GM21447 (cell line): ENCODE measurements around the gene HES7.
A peak's percentile ranks its signal among the peaks of the same experiment; 100 is the strongest.
"Not testable (repeated sequence)": the region's sequence is repeated elsewhere in the genome, so short reads cannot be mapped to it uniquely, and the experiment has no call there.

ENCODE experiments used
- ATAC-seq: cut with Tn5 transposase; IDR thresholded peaks from one replicate; pipeline ENCODE4 v1.9.1; 2021; ENCODE audit not compliant: unreplicated experiment

HES7 gene

GRCh38 chr17:8123695-8124349 is at the start of gene HES7:
Gene HES7 (minus strand): TSS chr17:8124106. CDS start chr17:8124084, 22 bp downstream.
- no peak for ATAC-seq

DNA sequence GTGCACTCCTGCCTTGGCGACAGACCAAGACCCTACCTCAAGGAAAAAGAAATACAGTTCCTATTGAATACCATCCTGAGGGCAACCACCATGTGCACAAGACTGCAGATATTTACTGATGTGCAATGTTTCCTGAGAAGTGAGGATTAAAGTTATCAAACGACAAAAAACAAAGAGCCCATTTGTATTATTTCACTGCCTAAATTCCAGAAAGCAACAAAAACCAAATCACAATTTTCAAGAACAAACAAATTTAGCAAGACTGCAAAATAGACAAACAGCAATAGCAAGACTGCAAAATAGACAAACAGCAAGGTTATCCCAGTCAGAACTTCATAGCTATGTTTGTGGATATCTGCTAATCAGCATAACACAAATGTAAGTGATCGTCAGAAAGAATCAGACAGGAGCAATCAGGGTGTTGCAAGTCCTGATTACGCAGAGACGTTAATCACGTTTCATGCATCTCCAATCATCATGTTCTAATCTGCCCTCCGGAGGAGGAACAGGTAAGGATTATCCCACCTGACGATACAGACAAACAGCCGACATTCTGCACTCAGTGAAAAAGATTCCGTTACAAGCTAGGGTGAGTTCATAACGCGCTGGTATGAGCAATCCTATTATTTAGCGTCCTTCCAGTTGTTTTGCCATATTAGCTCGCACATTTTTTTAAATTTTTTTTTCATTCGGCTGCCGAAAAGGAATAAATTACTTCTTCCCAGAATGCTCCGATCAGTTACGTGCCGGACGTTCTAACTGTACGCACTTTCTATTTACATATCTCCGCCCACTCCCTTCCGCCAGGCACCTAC is 49.4 kb upstream of the HES7 start:
- peak; percentile 72 for ATAC-seq

- not testable (repeated sequence) for ATAC-seq
These were observed 46.3 kb upstream of the HES7 start for GRCh38 chr17:8170186-8170585.

DNA sequence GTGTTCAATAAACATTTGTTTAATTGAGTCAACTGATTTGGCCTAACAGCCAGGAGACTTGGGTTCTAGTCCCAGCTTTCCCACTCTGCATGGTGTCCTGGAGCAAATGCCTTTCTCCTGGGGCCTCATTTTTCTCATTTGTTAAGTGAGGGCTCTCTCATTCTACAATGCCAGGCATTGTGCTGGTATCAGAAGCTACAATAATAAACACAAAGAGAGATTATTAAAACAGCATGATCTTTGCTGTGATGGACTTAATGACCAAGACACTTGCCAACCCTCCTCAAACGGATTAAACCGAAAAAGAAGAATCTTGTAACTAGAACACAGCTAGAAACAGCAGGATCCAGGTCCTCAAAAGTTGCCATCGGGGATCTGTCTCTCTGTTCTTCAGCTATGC is 43.6 kb upstream of the HES7 start:
- ATAC-seq, result no peak

DNA sequence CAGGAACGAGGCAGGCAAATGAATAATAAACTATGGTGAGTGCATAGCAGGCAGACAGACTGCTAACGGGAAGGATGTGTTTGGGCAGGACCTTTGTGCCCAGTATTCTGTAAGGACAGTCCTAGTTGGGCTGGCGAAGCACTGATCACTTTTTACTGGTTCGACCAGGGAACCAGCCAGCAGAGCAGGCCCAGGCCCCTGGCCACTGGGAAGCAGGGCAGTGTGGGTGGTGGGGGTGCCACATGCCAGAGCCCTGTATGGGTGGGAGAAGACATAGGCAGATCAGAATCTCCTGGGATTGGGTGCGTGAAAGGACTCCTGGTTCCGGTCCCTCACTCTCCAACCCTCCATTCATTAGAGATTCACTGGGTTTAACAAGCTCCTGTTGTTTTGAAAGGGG is 42.8 kb upstream of the HES7 start:
- ATAC-seq, result no peak

GRCh38 chr17:8164815-8165131 is 40.9 kb upstream of the HES7 start:
- no peak for ATAC-seq

GRCh38 chr17:8163978-8164814 is 40.3 kb upstream of the HES7 start:
- no peak for ATAC-seq

DNA sequence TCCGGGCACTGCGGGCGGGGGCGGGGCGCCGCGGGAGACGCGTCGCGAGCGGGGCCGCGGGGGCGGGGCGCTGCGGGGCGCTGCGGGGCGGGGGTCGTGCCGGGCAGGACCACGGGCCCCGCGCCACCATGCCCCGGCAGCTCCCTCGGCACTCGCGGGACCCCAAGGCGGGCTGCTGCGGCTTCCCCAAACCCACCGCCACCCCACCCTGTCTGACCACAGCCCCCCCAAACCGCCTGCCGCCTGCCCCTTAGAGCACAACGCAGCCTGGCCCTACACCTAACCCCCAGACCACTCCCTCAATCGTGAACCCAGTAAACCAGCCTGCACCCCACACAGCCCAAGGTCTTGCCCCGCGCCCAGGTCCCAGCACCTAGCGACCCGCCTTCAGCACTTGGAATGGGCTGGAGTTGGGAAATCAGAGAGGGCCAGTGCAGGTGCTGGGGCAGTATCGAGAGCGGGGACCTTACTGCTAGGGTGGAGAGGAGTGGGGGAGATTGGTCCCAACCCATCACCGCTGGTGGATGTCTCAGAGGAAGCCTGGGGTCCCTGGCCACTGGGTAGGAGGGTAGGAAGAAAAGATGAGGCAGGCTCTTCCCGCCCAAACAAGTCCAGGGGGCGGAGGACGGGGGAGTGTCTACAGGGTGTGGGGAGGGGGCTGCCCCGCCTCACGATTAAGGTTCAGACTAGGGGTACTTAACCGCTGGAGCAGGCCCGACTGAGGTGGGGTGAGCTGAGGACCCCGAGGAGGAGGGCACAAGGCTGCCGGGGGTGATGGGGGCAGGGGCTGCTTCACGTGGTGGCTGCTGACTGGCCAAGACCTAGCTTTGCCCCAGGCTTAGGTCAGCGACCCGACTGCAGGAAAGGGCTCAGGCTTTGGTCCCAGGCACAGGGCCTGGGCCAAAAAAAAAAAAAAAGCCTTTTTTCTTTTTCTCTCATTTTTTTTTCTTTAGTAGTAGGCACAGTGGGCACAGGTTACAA is 39.4 kb upstream of the HES7 start:
- ATAC-seq, result no peak

GRCh38 chr17:8162233-8162996 is 38.5 kb upstream of the HES7 start, which contains the start of gene VAMP2:
Gene VAMP2 (minus strand): TSS chr17:8162948. CDS start chr17:8162879, 69 bp downstream.
- no peak for ATAC-seq

GRCh38 chr17:8161289-8162232 is 37.7 kb upstream of the HES7 start:
- no peak for ATAC-seq

GRCh38 chr17:8160741-8161221 is 36.9 kb upstream of the HES7 start:
- ATAC-seq, result no peak

DNA sequence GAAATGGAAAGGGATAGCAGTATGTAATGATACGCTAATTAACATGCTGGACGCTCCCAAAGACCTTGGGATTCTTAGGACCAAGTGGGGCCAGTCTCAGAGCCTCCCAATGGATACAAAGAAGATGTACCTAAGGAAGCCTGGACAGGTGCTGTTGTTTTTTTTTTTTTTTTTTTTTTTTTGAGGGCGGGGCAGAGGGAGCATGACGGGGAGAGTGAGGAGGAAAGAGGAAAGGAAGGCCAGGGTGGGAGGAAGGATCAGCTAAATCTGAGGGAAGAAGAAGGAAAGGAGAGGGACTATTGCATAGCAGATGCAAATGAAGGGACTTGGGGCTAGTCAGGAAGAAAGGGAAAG is 36.3 kb upstream of the HES7 start:
- ATAC-seq, result no peak

DNA sequence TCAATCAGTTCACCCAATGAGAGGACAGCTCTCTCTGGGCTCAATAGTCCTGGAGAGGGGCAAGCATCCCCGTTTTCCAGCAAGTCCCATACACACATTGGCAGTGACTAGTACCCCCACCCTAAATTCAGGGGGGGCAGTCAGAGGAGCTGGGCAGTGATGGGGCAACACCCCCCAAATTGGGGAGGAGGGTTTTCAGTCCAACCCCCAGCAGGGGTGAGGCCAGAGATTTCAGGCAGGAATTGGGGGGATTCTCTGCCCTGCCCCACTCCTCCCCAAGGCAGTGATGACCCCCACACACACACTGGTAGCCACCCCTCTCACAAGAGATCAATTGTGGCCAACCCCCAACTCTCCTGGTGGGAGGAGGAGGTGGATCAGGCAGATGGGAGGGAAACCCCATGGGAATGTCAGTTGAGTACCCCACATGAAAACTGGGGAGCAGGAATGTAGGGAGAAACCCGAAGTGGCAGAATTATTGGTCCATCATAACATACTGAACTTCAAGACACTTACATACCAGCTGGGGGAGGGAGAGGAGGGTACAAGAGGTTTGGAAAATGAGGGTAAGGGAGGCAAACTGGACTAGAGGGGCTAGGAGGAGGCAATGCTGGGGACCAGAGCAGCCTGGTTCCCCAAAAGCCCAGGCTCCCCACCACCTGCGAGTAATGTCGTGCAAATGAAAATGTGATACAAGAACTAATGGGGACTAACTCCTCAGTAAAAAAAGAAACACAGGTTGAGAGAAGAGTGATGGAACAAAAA is 35.7 kb upstream of the HES7 start:
- ATAC-seq, result no peak

GRCh38 chr17:8159032-8159400 is 35.1 kb upstream of the HES7 start:
- no peak for ATAC-seq

DNA sequence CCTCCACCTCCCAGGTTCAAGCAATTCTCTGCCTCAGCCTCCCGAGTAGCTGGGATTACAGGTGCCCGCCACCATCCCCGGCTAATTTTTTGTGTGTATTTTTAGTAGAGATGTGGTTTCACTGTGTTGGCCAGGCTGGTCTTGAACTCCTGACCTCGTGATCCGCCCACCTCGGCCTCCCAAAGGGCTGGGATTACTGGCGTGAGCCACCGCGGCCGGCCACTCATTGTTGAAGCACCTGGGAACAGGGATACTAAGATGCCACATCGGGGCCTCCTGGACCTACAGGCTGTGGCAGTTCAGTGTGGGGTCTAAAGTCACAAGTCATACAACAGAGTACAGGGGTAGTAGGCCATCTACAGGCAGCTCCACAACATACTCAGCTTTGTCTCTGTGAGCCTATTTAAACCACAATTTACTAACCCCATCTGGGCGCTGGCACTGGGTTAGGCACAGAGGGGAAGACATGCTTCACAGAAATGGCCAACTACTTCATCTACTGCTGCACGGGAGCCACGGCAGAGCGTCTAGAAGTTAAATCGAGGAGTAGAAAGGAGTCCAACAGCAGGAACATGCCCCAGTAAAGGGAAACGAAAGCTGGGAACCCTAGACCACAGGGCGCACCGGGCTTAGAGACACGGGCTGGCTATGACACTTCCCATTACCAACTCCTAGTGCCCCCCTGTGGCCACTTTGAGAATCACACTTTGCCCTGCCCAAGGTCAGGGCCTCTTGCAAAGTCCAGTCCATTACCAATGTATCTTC is 34.5 kb upstream of the HES7 start:
- no peak for ATAC-seq

DNA sequence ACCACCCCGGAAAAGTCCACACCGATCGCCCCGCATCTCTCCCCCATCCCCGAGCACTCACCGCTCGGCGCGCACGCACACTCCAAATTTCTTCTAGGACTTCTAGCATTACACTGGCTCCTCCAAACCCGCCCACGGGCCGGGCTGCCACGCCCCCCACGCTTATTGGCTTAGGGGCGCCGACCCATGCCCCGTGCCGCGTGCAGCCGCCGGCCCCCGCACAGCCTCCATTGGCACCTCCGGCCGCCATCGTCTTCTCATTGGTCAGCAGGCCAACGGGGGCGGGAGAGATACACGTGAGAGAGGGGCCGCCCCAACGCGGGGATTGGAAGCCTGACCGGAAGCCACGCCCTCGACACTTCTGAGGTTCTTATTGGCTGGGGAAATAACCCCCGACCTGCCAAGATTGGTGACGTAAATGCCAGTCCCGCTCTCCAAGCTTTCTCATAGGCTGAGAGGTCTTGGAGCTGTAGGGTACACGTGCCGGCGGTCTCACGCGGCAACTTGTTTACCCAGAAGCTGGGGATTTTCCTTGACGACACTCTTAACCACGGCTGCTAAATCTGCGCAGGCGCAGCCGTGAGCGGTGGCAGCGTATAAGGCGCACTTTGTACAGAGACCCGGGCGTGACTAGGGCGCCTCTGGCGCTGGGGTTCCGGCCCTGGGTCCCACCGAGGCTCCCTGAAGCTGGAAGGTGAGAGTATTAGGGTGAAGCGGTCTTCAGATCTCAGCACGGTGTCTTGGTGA is 32.5 kb upstream of the HES7 start:
- ATAC-seq, result peak; percentile 66

DNA sequence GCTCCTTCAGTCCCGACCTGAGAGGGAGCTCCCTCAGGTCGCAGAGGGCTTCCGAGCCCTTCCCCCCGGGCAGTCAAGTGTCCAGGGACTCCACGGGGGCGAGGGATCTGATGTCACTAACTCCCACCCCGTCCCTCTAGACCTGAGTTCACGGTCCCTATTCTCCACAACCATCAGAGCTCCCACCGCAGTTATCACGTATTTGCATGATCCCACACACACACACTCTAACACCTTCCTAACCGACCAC is 32.0 kb upstream of the HES7 start:
- no peak for ATAC-seq
